GM12878 (cell line): ENCODE data around the gene GALNTL6. TPM values are rescaled to one million over a fixed set of nuclear protein-coding genes. Genes with fewer than 3 reads are reported as not detected.

Experiments
- ATAC-seq: fragments of 200-7000 bp; cut with Tn5 transposase; 3 replicates; pipeline ENCODE4 v1.9.1; 2020; ENCODE audit warnings: mild to moderate bottlenecking, moderate library complexity
- BruUV-seq: library from RNA; stranded (reverse); fragments of 400-500 nt; replicated peaks from 2 replicates; lab custom pipeline; 2021; lab: Mats Ljungman, UMichigan
- CTCF ChIA-PET: fragments of 300-600 bp; sonication (Branson Sonifier 250); formaldehyde crosslinking; extraction: SDS; loops from one replicate; lab custom pipeline; 2021; ENCODE audit warnings: inconsistent platforms; lab: Yijun Ruan, JAX
- POLR2A ChIA-PET: fragments of 350-600 bp; formaldehyde crosslinking; extraction: SDS; loops from one replicate; lab custom pipeline; 2021; ENCODE audit warnings: inconsistent platforms; lab: Charles Lee
- RAD21 ChIA-PET: fragments of 300-600 bp; sonication (Branson Sonifier 250); formaldehyde crosslinking; loops from one replicate; lab custom pipeline; 2023; ENCODE audit warnings: antibody characterized with exemption; ENCODE audit not compliant: unreplicated experiment; lab: Charles Lee
- SMC1A ChIA-PET: fragments of 300-600 bp; sonication (Branson Sonifier 250); formaldehyde crosslinking; loops from one replicate; lab custom pipeline; 2023; ENCODE audit not compliant: unreplicated experiment, uncharacterized antibody; lab: Charles Lee
- DNase-seq: peaks from one replicate; pipeline ENCODE4 v3.0.0-alpha.2; 2011; ENCODE audit warnings: low read depth, low spot score
- FAIRE-seq: peaks from 3 replicates; lab custom pipeline; 2011; peaks lifted over from hg19 to GRCh38; lab: Jason Lieb, UNC
- H2AFZ ChIP-seq: 2 replicates; pipeline ENCODE4 v1.6.0; 2011; ENCODE audit warnings: low read depth, low read length, control low read depth; ENCODE audit not compliant: control insufficient read depth
- H3K27ac ChIP-seq: 2 replicates; pipeline ENCODE4 v1.5.1; 2011; ENCODE audit warnings: control low read depth; ENCODE audit not compliant: control insufficient read depth, insufficient read depth
- H3K27me3 ChIP-seq, 2 experiments: replicated peaks in 1 of 2; 2 replicates each; pipeline versions ENCODE4 v1.6.0 to v1.6.1; 2011; ENCODE audit warnings: low read length in 1 of 2; ENCODE audit not compliant: control insufficient read depth in 2 of 2, insufficient read depth in 2 of 2
- H3K36me3 ChIP-seq, 2 experiments: 2 replicates each; pipeline ENCODE4 v1.5.1; 2011; ENCODE audit warnings: low read length in 1 of 2; ENCODE audit not compliant: control insufficient read depth in 2 of 2, insufficient read depth in 2 of 2
- H3K4me1 ChIP-seq: 2 replicates; pipeline ENCODE4 v1.6.1; 2011; ENCODE audit warnings: mild to moderate bottlenecking, low read length, moderate library complexity, mixed read lengths; ENCODE audit not compliant: control insufficient read depth, insufficient read depth
- H3K4me2 ChIP-seq: 2 replicates; pipeline ENCODE4 v1.6.0; 2011; ENCODE audit warnings: control low read depth; ENCODE audit not compliant: control insufficient read depth, insufficient read depth
- H3K4me3 ChIP-seq: fragments of 200-600 bp; sonication (generic); 2 replicates; pipeline ENCODE4 v1.5.1; 2016
- H3K79me2 ChIP-seq: 2 replicates; pipeline ENCODE4 v1.6.0; 2011; ENCODE audit warnings: low read length; ENCODE audit not compliant: control insufficient read depth, insufficient read depth
- H3K9ac ChIP-seq: 2 replicates; pipeline ENCODE4 v1.8.0; 2011; ENCODE audit warnings: low read length, control low read depth, mixed read lengths; ENCODE audit not compliant: control insufficient read depth, insufficient read depth
- H3K9me3 ChIP-seq: replicated peaks from 3 replicates; pipeline ENCODE4 v1.5.1; 2011; ENCODE audit warnings: mild to moderate bottlenecking, low read length; ENCODE audit not compliant: control insufficient read depth, insufficient read depth
- H4K20me1 ChIP-seq: 2 replicates; pipeline ENCODE4 v1.6.0; 2011; ENCODE audit not compliant: control insufficient read depth, insufficient read depth
- ATF2 ChIP-seq: IDR thresholded peaks from 2 replicates; pipeline ENCODE4 v1.6.1; 2012; ENCODE audit warnings: low read length, inconsistent platforms
- BACH1 ChIP-seq: fragments of 450-650 bp; IDR thresholded peaks from 2 replicates; pipeline ENCODE4 v1.6.1; 2017; ENCODE audit warnings: mild to moderate bottlenecking, borderline replicate concordance
- CHD4 ChIP-seq: fragments of 200-600 bp; sonication (generic); IDR thresholded peaks from 2 replicates; pipeline ENCODE4 v1.6.1; 2016; ENCODE audit warnings: mild to moderate bottlenecking
- EP300 ChIP-seq, 2 experiments: fragments of 150-350 bp in 1 of 2; IDR thresholded peaks; 2 replicates each; pipeline ENCODE4 v1.6.1; 2011 to 2012; ENCODE audit warnings: low read depth in 2 of 2, low read length in 2 of 2, borderline replicate concordance in 1 of 2, improper control_type of control experiment in 1 of 2, inconsistent platforms in 1 of 2; ENCODE audit not compliant: control insufficient read depth in 1 of 2
- HCFC1 ChIP-seq: fragments of 150-350 bp; IDR thresholded peaks from 2 replicates; pipeline ENCODE4 v1.6.1; 2014; ENCODE audit warnings: low read length
- JUNB ChIP-seq: IDR thresholded peaks from 2 replicates; pipeline ENCODE4 v1.6.1; 2016; ENCODE audit warnings: antibody characterized with exemption, mild to moderate bottlenecking
- KDM1A ChIP-seq: fragments of 200-600 bp; sonication (generic); IDR thresholded peaks from 2 replicates; pipeline ENCODE4 v1.6.1; 2016; ENCODE audit warnings: borderline replicate concordance
- MAX ChIP-seq: IDR thresholded peaks from 2 replicates; pipeline ENCODE4 v1.6.1; 2012; ENCODE audit warnings: low read depth, low read length, improper control_type of control experiment
- MLLT1 ChIP-seq: fragments of 450-650 bp; IDR thresholded peaks from 2 replicates; pipeline ENCODE4 v1.6.1; 2016; ENCODE audit warnings: mild to moderate bottlenecking
- NFYB ChIP-seq: IDR thresholded peaks from 2 replicates; pipeline ENCODE4 v1.6.1; 2011; ENCODE audit warnings: low read depth, mild to moderate bottlenecking, low read length, improper control_type of control experiment, moderate library complexity; ENCODE audit not compliant: insufficient read depth
- NKRF ChIP-seq: fragments of 450-650 bp; conservative IDR thresholded peaks from 2 replicates; pipeline ENCODE4 v1.6.1; 2017; ENCODE audit warnings: mild to moderate bottlenecking, moderate library complexity
- POLR2A ChIP-seq: IDR thresholded peaks from 2 replicates; pipeline ENCODE4 v1.6.1; 2011; ENCODE audit warnings: low read depth, mild to moderate bottlenecking, low read length
- SMC3 ChIP-seq: IDR thresholded peaks from 2 replicates; pipeline ENCODE4 v1.6.1; 2011; ENCODE audit warnings: low read length, improper control_type of control experiment, borderline replicate concordance
- TARDBP ChIP-seq: IDR thresholded peaks from 2 replicates; pipeline ENCODE4 v1.6.1; 2016; ENCODE audit warnings: borderline replicate concordance
- YY1 ChIP-seq: IDR thresholded peaks from 2 replicates; pipeline ENCODE4 v1.6.1; 2011; ENCODE audit warnings: low read depth, mild to moderate bottlenecking, low read length
- ZBED1 ChIP-seq: IDR thresholded peaks from 2 replicates; pipeline ENCODE4 v1.6.1; 2016; ENCODE audit warnings: borderline replicate concordance
- ZNF592 ChIP-seq: fragments of 450-650 bp; IDR thresholded peaks from 2 replicates; pipeline ENCODE4 v1.6.1; 2017; ENCODE audit warnings: mild to moderate bottlenecking, moderate library complexity
- WGBS: methylation state at CpG from one replicate; pipeline ENCODE4 v1.1.6; 2016; ENCODE audit warnings: low lambda C conversion rate; ENCODE audit not compliant: insufficient replicate concordance, insufficient coverage; ENCODE audit errors: missing lambda C conversion rate; 5-methylcytosine and 5-hydroxymethylcytosine counted together
- in situ Hi-C: fragments of 300-500 bp; cut with MboI; formaldehyde crosslinking; loops from 9 replicates; pipeline ENCODE4 v1.14.3; 2018; ENCODE audit warnings: mixed read lengths
- intact Hi-C: fragments of 100-400 bp; cut with micrococcal nuclease; formaldehyde crosslinking; loops from one replicate; pipeline ENCODE4 v1.14.2; 2022; ENCODE audit not compliant: unreplicated experiment
- polyA plus RNA-seq, 11 experiments: library from polyadenylated mRNA; depleted of rRNA in 4 of 11; unstranded in 6 of 11; stranded (reverse) in 5 of 11; fragments of >200 nt; fragmentation: Nextera tagmentation in 4 of 11; fragmentation: Illumina TruSeq in 1 of 11; extraction: Ambion mirVana in 4 of 11; extraction: Trizol in 1 of 11; gene quantifications; 1 replicate in 1 of 11; 2 replicates in 10 of 11; pipeline versions ENCODE4 v1.2.1 to v1.2.3, GENCODE V29; 2011 to 2016; ENCODE audit warnings: inconsistent platforms in 2 of 11, missing spikeins in 2 of 11, low read depth in 1 of 11
- total RNA-seq, 4 experiments: library from RNA; depleted of rRNA in 3 of 4; stranded (reverse); fragments of >200 nt in 3 of 4; fragmentation: Illumina TruSeq in 1 of 4; extraction: Trizol in 1 of 4; gene quantifications; 2 replicates each; pipeline versions ENCODE4 v1.2.1 to v1.2.3, GENCODE V29; 2013 to 2021

The GALNTL6 gene
- total and polyA plus RNA-seq, 10 of the 15 experiments (the other 5 are each of a cell fraction or from before 2014, with no cell fraction given): 0.01 to 0.29 TPM; not detected in 8

GRCh38 chr4:172141025-172141424, 327.8 kb downstream of the GALNTL6 start:
- SMC1A ChIA-PET: no interaction called here

More at GRCh38 chr4:172141025-172141424, 327.8 kb downstream of the GALNTL6 start:
- intact Hi-C loops (no loop called here), in situ Hi-C loops (no loop called here)
- no peak for FAIRE-seq
- DNase-seq: no peak
- BruUV-seq: no TSS peak
- Histone ChIP-seq H4K20me1 (no peaks in the 10 kb centered on the region), H3K9ac (no peak overlapping the region), H3K4me2 (no peak overlapping the region), H3K79me2 (no peaks in the 10 kb centered on the region), H3K27me3 (no peaks in the 10 kb centered on the region), H3K36me3 (no peaks in the 10 kb centered on the region), H2AFZ (no peak overlapping the region), H3K4me3 (no peak overlapping the region), H3K27ac (no peak overlapping the region), H3K4me1 (no peaks in the 10 kb centered on the region), H3K9me3 (no peaks in the 10 kb centered on the region)
- ChIA-PET CTCF (no interaction called here), RAD21 (no interaction called here), POLR2A (no interaction called here)
- TF ChIP-seq MAX (no peak), HCFC1 (no peak), CHD4 (no peak), MLLT1 (no peak), TARDBP (no peak), KDM1A (no peak), BACH1 (no peak), EP300 (IDR thresholded peaks at IDR 0.05; ENCODE audit: borderline replicate concordance in 1 of 2, control insufficient read depth in 1 of 2, low read depth in 2 of 2, low read length in 2 of 2) (no peak), ZNF592 (no peak), NKRF (no peak), POLR2A (no peak), NFYB (no peak), ATF2 (no peak), JUNB (no peak), SMC3 (no peak), YY1 (no peak), ZBED1 (no peak)
- WGBS: 42% methylated on average over 2 of the region's 2 CpGs
- ATAC-seq: no peak
